Upper lobe of right lung (tissue), 1 donor: ENCODE data around the gene KIAA0319L. TPM values are rescaled to one million over a fixed set of nuclear protein-coding genes. Genes with fewer than 3 reads are reported as not detected.

Source experiments
- ATAC-seq: fragments of 200-7000 bp; cut with Tn5 transposase; one replicate; pipeline ENCODE4 v1.9.1; 2020; ENCODE audit warnings: mild to moderate bottlenecking, moderate library complexity
- DNase-seq: peaks from one replicate; pipeline ENCODE4 v3.0.0-alpha.2; 2020
- H3K27ac ChIP-seq: fragments of 200-600 bp; one replicate; pipeline ENCODE4 v1.8.0; 2022
- H3K27me3 ChIP-seq: fragments of 200-600 bp; one replicate; pipeline ENCODE4 v1.8.0; 2022; ENCODE audit warnings: mild to moderate bottlenecking
- H3K36me3 ChIP-seq: fragments of 200-600 bp; one replicate; pipeline ENCODE4 v1.8.0; 2022
- H3K4me1 ChIP-seq: fragments of 200-600 bp; one replicate; pipeline ENCODE4 v1.8.0; 2022
- H3K4me3 ChIP-seq: fragments of 200-600 bp; one replicate; pipeline ENCODE4 v1.8.0; 2022; ENCODE audit warnings: mild to moderate bottlenecking
- H3K9me3 ChIP-seq: fragments of 200-600 bp; one replicate; pipeline ENCODE4 v1.8.0; 2022
- intact Hi-C: fragments of 100-400 bp; cut with DNase I; formaldehyde crosslinking; loops from one replicate; pipeline ENCODE4 v1.11.0; 2022
- total RNA-seq: library from RNA; stranded (reverse); fragmentation: NEBNext Ultra II Directional; extraction: Animal tissue kit (Norgen Biotek cat#: 25700); gene quantifications from one replicate; pipeline ENCODE4 v1.2.1, GENCODE V29; 2021
- TF ChIP-seq, protein P1 (sequence below): fragments of 200-600 bp; IDR thresholded peaks from one replicate; pipeline ENCODE4 v1.8.0; 2022; ENCODE audit warnings: antibody characterized with exemption
- donor health status: DM: no; HTN: yes; CAD: no; lungs with severe emphysema.

Gene KIAA0319L
- total RNA-seq, 1 donor from 2014 or later = 87.7 TPM

DNA sequence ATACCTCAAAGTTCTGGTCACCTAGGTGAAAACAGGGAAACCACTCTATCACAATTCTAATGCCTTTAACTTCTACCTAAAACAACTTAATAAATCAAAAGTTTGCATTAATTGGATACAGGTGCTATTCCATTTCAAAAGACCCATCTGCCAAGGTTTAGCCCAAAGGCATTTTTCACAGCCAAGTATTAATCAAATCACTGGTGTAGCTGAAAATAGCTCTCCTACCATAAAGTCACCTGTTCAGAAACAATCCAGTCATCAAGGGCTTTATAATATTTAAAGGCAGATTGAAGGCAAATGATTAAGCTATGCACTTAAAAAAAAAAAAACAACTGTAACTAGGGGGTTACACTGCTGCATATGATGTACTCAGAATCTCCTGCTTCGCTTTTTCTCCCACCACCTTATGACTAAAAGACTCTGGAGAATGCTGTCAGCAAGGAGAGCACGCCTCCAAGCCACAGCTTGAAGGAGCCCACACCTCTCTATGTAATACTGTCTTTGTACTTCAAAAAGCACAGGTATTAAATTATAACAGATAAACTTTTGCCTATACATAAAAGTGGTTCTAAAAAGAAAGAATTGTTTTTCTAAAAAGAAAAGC, 20.5 kb downstream of the KIAA0319L start:
- Histone ChIP-seq H3K27ac (no peak overlapping the region), H3K27me3 (no peaks in the 10 kb centered on the region), H3K4me1 (peaks cover 62% of the 10 kb centered on the region), H3K36me3 (no peaks in the 10 kb centered on the region), H3K9me3 (no peaks in the 10 kb centered on the region), H3K4me3 (no peak overlapping the region)
- TF ChIP-seq, protein P1, sequence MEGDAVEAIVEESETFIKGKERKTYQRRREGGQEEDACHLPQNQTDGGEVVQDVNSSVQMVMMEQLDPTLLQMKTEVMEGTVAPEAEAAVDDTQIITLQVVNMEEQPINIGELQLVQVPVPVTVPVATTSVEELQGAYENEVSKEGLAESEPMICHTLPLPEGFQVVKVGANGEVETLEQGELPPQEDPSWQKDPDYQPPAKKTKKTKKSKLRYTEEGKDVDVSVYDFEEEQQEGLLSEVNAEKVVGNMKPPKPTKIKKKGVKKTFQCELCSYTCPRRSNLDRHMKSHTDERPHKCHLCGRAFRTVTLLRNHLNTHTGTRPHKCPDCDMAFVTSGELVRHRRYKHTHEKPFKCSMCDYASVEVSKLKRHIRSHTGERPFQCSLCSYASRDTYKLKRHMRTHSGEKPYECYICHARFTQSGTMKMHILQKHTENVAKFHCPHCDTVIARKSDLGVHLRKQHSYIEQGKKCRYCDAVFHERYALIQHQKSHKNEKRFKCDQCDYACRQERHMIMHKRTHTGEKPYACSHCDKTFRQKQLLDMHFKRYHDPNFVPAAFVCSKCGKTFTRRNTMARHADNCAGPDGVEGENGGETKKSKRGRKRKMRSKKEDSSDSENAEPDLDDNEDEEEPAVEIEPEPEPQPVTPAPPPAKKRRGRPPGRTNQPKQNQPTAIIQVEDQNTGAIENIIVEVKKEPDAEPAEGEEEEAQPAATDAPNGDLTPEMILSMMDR = no peak
- no peak for ATAC-seq
- DNase-seq = no peak
- intact Hi-C loops = no loop called here

DNA sequence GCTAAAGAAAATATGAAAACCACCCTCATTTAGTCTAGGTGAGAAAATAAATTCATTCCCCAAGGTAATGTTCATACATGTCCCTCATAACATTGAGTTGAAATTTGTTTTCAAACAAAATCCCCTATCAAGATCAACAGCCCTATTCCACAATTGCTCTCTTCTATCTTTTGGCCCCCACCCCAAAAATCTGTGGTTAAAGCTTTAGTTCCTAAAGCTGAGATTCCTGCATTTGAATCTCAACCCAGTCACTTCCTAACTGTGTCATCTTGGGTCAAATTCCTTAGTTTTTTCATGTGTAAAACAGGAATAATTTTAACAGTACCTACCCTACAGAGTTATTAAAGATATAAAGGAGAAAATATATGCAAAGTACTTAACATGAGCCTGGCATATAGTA, 22.0 kb downstream of the KIAA0319L start:
- DNase-seq (no peak), ATAC-seq (no peak)
- peaks cover 49% of the 10 kb centered on the region for H3K4me1 ChIP-seq
- TF ChIP-seq, protein P1 = no peak
- H3K4me3 ChIP-seq = no peak overlapping the region
- intact Hi-C loops = no loop called here
- H3K36me3 ChIP-seq = no peaks in the 10 kb centered on the region
- H3K9me3 ChIP-seq = no peaks in the 10 kb centered on the region
- H3K27ac ChIP-seq = no peak overlapping the region
- H3K27me3 ChIP-seq = no peaks in the 10 kb centered on the region

DNA sequence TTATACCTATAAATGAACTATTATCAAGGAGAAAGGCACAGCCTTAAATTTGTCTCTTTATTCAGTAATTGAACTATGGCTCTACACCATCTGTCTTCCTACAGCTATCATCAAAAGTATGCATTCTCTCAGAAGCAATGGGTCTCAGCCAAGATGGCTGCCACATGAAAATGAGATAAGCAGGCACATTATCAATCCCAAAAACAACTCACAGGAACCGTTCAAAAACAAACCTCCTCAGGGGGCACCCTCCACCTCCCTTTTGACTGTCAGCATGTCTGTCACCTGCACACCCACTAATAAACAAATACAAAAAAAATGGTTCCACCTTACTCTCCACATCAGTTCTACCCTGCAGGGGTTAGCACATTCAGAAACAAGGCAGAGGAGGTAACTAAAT, 23.6 kb downstream of the KIAA0319L start:
- TF ChIP-seq, protein P1 = no peak
- Histone ChIP-seq H3K27me3 (no peaks in the 10 kb centered on the region), H3K9me3 (no peaks in the 10 kb centered on the region), H3K27ac (no peak overlapping the region), H3K4me1 (peaks cover 33% of the 10 kb centered on the region), H3K4me3 (no peak overlapping the region), H3K36me3 (no peaks in the 10 kb centered on the region)
- no peak for DNase-seq
- ATAC-seq = no peak
- intact Hi-C loops = no loop called here

DNA sequence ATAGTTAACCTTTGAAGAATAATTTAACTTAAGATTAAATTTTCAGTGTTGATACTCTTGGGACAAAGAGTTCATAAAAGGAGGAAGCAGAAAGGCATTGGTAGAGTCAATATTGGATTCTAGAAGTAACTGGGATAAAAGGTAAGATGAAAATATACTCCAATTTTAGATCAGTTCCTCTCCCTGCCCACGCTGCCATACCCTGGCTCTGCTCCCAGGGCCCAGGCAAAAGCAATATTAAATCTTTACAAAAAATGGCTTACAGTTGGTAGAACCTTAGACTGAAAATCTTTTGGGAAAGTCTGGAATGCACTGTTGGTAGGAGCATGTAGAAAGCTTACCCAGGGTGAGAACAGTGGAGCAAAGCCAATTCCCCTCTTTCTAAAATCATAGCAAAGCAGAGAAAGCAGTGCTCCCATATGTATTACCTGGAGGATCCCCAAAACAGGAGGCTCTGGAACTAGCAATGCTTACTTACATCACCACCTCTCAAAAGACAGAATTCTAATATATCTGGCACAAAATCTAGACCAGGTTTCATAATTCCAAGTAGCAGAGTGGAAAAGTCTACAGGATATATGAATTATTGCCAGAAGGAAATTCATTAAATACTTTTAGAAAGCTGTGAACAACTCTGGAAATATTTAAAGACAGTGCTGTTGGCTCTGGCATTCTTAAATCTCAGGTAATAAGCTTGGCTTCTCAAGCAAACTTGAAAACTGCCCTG, 24.5 kb downstream of the KIAA0319L start:
- TF ChIP-seq, protein P1 = no peak
- no peaks in the 10 kb centered on the region for H3K36me3 ChIP-seq
- no peak for DNase-seq
- H3K4me3 ChIP-seq = no peak overlapping the region
- peaks cover 26% of the 10 kb centered on the region for H3K4me1 ChIP-seq
- no peaks in the 10 kb centered on the region for H3K27me3 ChIP-seq
- intact Hi-C loops = no loop called here
- ATAC-seq = no peak
- H3K27ac ChIP-seq = no peak overlapping the region
- H3K9me3 ChIP-seq = no peaks in the 10 kb centered on the region

DNA sequence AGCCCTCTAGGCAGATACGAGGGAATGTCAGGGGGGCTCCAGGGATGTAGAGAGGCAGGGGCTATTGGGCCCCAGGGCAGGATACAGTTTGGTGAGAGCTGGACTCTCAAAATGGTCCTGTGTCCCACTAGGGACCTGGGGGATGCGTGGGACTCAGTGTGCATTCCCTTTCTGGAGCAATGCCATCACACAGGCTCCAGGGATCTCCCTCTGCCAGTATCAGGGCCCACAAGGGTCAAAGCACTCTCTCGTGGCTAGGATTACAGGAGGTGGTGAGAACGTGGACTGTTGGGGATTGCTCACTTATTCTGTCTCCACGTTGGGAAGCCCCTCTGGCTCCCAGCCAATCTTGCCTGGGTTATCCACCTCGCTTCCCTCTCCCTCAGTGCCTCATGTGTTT, 25.8 kb downstream of the KIAA0319L start:
- ATAC-seq (no peak), DNase-seq (no peak)
- intact Hi-C loops = no loop called here
- Histone ChIP-seq H3K9me3 (no peaks in the 10 kb centered on the region), H3K27me3 (no peaks in the 10 kb centered on the region), H3K27ac (no peak overlapping the region), H3K36me3 (no peaks in the 10 kb centered on the region), H3K4me1 (peaks cover 13% of the 10 kb centered on the region), H3K4me3 (no peak overlapping the region)
- TF ChIP-seq, protein P1 = no peak
